Cardiac septum (tissue), 1 donor: ENCODE results near the gene ATP5PB. TPM values are rescaled to one million over a fixed set of nuclear protein-coding genes. Genes with fewer than 3 reads are reported as not detected.
A peak's percentile ranks its signal among the peaks of the same experiment; 100 is the strongest.

Source experiments
- DNase-seq: peaks from one replicate; pipeline ENCODE4 v3.0.0-alpha.2; 2020; ENCODE audit warnings: low spot score
- intact Hi-C: fragments of 100-400 bp; cut with DNase I; formaldehyde crosslinking; loops from one replicate; pipeline ENCODE4 v1.14.0; 2022
- total RNA-seq: library from RNA; stranded (reverse); fragmentation: NEBNext Ultra II Directional; extraction: Animal tissue kit (Norgen Biotek cat#: 25700); gene quantifications from one replicate; pipeline ENCODE4 v1.2.1, GENCODE V29; 2021
- donor health status: DM: no; HTN: no; CAD: no.

The ATP5PB gene
- total RNA-seq, 1 donor from 2014 or later: 565 TPM

GRCh38 chr1:111499026-111499785 is 49.9 kb downstream of the ATP5PB start:
- no peak for DNase-seq
- intact Hi-C loops: no loop called here

GRCh38 chr1:111501645-111502044 is 52.4 kb downstream of the ATP5PB start:
- intact Hi-C loops: no loop called here

GRCh38 chr1:111503585-111504060 is 54.4 kb downstream of the ATP5PB start, which contains the start of the genes ADORA3 and TMIGD3:
TSS of gene ADORA3 (minus strand) at chr1:111503633. CDS start at chr1:111503354, 279 bp downstream.
TSS of gene TMIGD3 (minus strand) at chr1:111503633. CDS start at chr1:111503354, 279 bp downstream.
- intact Hi-C loops: no loop called here
- no peak for DNase-seq

More at GRCh38 chr1:111501645-111502044, 52.4 kb downstream of the ATP5PB start:
- no peak for DNase-seq

- DNase-seq: no peak
- intact Hi-C loops: no loop called here
Observed at GRCh38 chr1:111504097-111504496, 54.8 kb downstream of the ATP5PB start.

GRCh38 chr1:111505641-111506119 is 56.4 kb downstream of the ATP5PB start:
- intact Hi-C loops: loop anchor here (5.0 kb wide), 2 partner anchors 232 to 252 kb away; partner anchors contain the start of genes DDX20 and INKA2
- DNase-seq: no peak

GRCh38 chr1:111506561-111506960 is 57.3 kb downstream of the ATP5PB start:
- DNase-seq: no peak
- intact Hi-C loops: loop anchor here (5.0 kb wide), 2 partner anchors 231 to 251 kb away; partner anchors contain the start of genes DDX20 and INKA2

- intact Hi-C loops: loop anchor here (2.0 to 5.0 kb wide), 5 partner anchors 25 to 250 kb away; partner anchors contain the start of genes DDX20 and INKA2
Observed at GRCh38 chr1:111507411-111508201, 58.3 kb downstream of the ATP5PB start.

GRCh38 chr1:111509997-111510375 is 60.7 kb downstream of the ATP5PB start:
- intact Hi-C loops: loop anchor here (2.0 to 10.0 kb wide), 6 partner anchors 27 to 247 kb away; partner anchors contain the start of genes DDX20 and INKA2
- peak; percentile 80 for DNase-seq

More at GRCh38 chr1:111507411-111508201, 58.3 kb downstream of the ATP5PB start:
- peak; percentile 90 for DNase-seq

GRCh38 chr1:111511370-111511769 is 62.1 kb downstream of the ATP5PB start:
- intact Hi-C loops: loop anchor here (10.0 kb wide), 1 partner anchor 113 kb away; no protein-coding TSS in a partner anchor
- no peak for DNase-seq

Other genes with a start within 250 kb of the ATP5PB start
- 1.6 TPM for gene DENND2D, start 248.8 kb upstream of the ATP5PB start, total RNA-seq
- gene CHI3L2, start 221.8 kb upstream of the ATP5PB start, total RNA-seq: 0.57 TPM
- not detected for gene CHIA, start 158.6 kb upstream of the ATP5PB start, total RNA-seq
- gene OVGP1, start 21.7 kb upstream of the ATP5PB start, total RNA-seq: 0.46 TPM
- 29.6 TPM for gene WDR77, start 208 bp upstream of the ATP5PB start, total RNA-seq
- 2.6 TPM for gene C1orf162, start 24.5 kb downstream of the ATP5PB start, total RNA-seq
- 0.51 TPM for gene ADORA3, start 54.2 kb downstream of the ATP5PB start, total RNA-seq
- gene TMIGD3, start 54.2 kb downstream of the ATP5PB start, total RNA-seq: 0.32 TPM
- gene RAP1A, start 170.3 kb downstream of the ATP5PB start, total RNA-seq: 114 TPM